Caco-2 (cell line): ENCODE measurements around the gene ADGRL3. TPM values are rescaled to one million over a fixed set of nuclear protein-coding genes. Genes with fewer than 3 reads are reported as not detected.

Source experiments
- BruUV-seq: library from RNA; stranded (reverse); fragments of 400-500 nt; replicated peaks from 2 replicates; lab custom pipeline; 2021; lab: Mats Ljungman, UMichigan
- CTCF ChIA-PET: fragments of 300-600 bp; sonication (Branson Sonifier 250); formaldehyde crosslinking; loops from one replicate; lab custom pipeline; 2022; ENCODE audit warnings: antibody characterized with exemption; lab: Charles Lee
- POLR2A ChIA-PET: fragments of 300-600 bp; sonication (Branson Sonifier 250); formaldehyde crosslinking; loops from one replicate; lab custom pipeline; 2022; ENCODE audit warnings: antibody characterized with exemption; lab: Charles Lee
- DNase-seq, 2 experiments: peaks; one replicate each; pipeline versions ENCODE4 v3.0.0 to v3.0.0-alpha.2; 2020 to 2022
- H3K27me3 ChIP-seq: replicated peaks from 2 replicates; pipeline ENCODE4 v1.6.0; 2011; ENCODE audit warnings: low read length; ENCODE audit not compliant: control insufficient read depth, insufficient read depth
- H3K36me3 ChIP-seq: 2 replicates; pipeline ENCODE4 v1.5.1; 2011; ENCODE audit warnings: low read length; ENCODE audit not compliant: control insufficient read depth, insufficient read depth
- H3K4me1 ChIP-seq: fragments of 250-450 bp; sonication (Bioruptor Pico); 2 replicates; pipeline ENCODE4 v1.5.1; 2020; ENCODE audit warnings: mild to moderate bottlenecking
- H3K4me3 ChIP-seq: 2 replicates; pipeline ENCODE4 v1.5.1; 2011; ENCODE audit warnings: low read depth, mild to moderate bottlenecking, control low read depth, low read length
- H3K9me3 ChIP-seq: fragments of 250-450 bp; sonication (Bioruptor Pico); 2 replicates; pipeline ENCODE4 v1.5.1; 2020; ENCODE audit warnings: mild to moderate bottlenecking, moderate library complexity
- H3K27ac Mint-ChIP-seq: one replicate; pipeline ENCODE4 v1.8.0; 2022; ENCODE audit warnings: mixed read lengths; ENCODE audit not compliant: unreplicated experiment
- H3K27me3 Mint-ChIP-seq: one replicate; pipeline ENCODE4 v1.8.0; 2022; ENCODE audit warnings: mixed read lengths; ENCODE audit not compliant: insufficient read depth, unreplicated experiment
- H3K36me3 Mint-ChIP-seq: one replicate; pipeline ENCODE4 v1.8.0; 2022; ENCODE audit warnings: mild to moderate bottlenecking, mixed read lengths; ENCODE audit not compliant: insufficient read depth, unreplicated experiment
- H3K4me1 Mint-ChIP-seq: one replicate; pipeline ENCODE4 v1.8.0; 2022; ENCODE audit warnings: low read depth, mixed read lengths; ENCODE audit not compliant: unreplicated experiment
- H3K4me3 Mint-ChIP-seq: one replicate; pipeline ENCODE4 v1.8.0; 2022; ENCODE audit warnings: mild to moderate bottlenecking, moderate library complexity, mixed read lengths; ENCODE audit not compliant: unreplicated experiment
- H3K9me3 Mint-ChIP-seq: one replicate; pipeline ENCODE4 v1.8.0; 2022; ENCODE audit warnings: mixed read lengths; ENCODE audit not compliant: unreplicated experiment
- CTCF ChIP-seq, 2 experiments: fragments of 200-600 bp in 1 of 2; IDR thresholded peaks; 1 replicate in 1 of 2; 2 replicates in 1 of 2; pipeline versions ENCODE4 v1.5.1 to v1.8.0; 2011 to 2022; ENCODE audit warnings: antibody characterized with exemption in 1 of 2, control low read depth in 1 of 2, inconsistent platforms in 1 of 2, low read depth in 1 of 2, low read length in 1 of 2, mild to moderate bottlenecking in 1 of 2, moderate library complexity in 1 of 2; ENCODE audit not compliant: insufficient read depth in 1 of 2, severe bottlenecking in 1 of 2, unreplicated experiment in 1 of 2
- intact Hi-C: fragments of 100-400 bp; cut with micrococcal nuclease; formaldehyde crosslinking; loops from one replicate; pipeline ENCODE4 v1.10.0; 2022; ENCODE audit not compliant: unreplicated experiment
- total RNA-seq: library from RNA; stranded (reverse); gene quantifications from 2 replicates; pipeline ENCODE4 v1.2.3, GENCODE V29; 2022

ADGRL3 gene
- total RNA-seq, 1 experiment from 2014 or later: 1.5 TPM

- Histone ChIP-seq H3K36me3 (no peaks in the 10 kb centered on the region), H3K9me3 (no peaks in the 10 kb centered on the region), H3K27me3 (no peaks in the 10 kb centered on the region), H3K4me3 (no peak overlapping the region), H3K4me1 (no peaks in the 10 kb centered on the region)
- intact Hi-C loops: no loop called here
- ChIA-PET POLR2A (no interaction called here), CTCF (no interaction called here)
- no peak for DNase-seq
- H3K27ac Mint-ChIP-seq: no peak overlapping the region
- no peaks in the 10 kb centered on the region for H3K9me3 Mint-ChIP-seq
- no peaks in the 10 kb centered on the region for H3K36me3 Mint-ChIP-seq
- no peaks in the 10 kb centered on the region for H3K27me3 Mint-ChIP-seq
- H3K4me3 Mint-ChIP-seq: no peak overlapping the region
- no peaks in the 10 kb centered on the region for H3K4me1 Mint-ChIP-seq
- TF ChIP-seq CTCF (IDR thresholded peaks at IDR 0.05; ENCODE audit: insufficient read depth in 1 of 2, low read depth in 1 of 2, low read length in 1 of 2, severe bottlenecking in 1 of 2, unreplicated experiment in 1 of 2): peak; percentile 8 to 24
- no TSS peak for BruUV-seq
These were observed 390.8 kb downstream of the ADGRL3 start for GRCh38 chr4:61590881-61591280.

- no peak overlapping the region for H3K4me3 ChIP-seq
- Mint-ChIP-seq H3K27ac (no peak overlapping the region), H3K4me1 (no peaks in the 10 kb centered on the region), H3K4me3 (no peak overlapping the region), H3K9me3 (no peaks in the 10 kb centered on the region), H3K27me3 (no peaks in the 10 kb centered on the region), H3K36me3 (no peaks in the 10 kb centered on the region)
- H3K9me3 ChIP-seq: no peaks in the 10 kb centered on the region
- ChIA-PET POLR2A (no interaction called here), CTCF (no interaction called here)
- H3K27me3 ChIP-seq: no peaks in the 10 kb centered on the region
- H3K4me1 ChIP-seq: no peaks in the 10 kb centered on the region
- no peak for TF ChIP-seq CTCF (IDR thresholded peaks at IDR 0.05; ENCODE audit: insufficient read depth in 1 of 2, low read depth in 1 of 2, low read length in 1 of 2, severe bottlenecking in 1 of 2, unreplicated experiment in 1 of 2)
- no peaks in the 10 kb centered on the region for H3K36me3 ChIP-seq
- BruUV-seq: no TSS peak
- no peak for DNase-seq
- intact Hi-C loops: loop anchor here (2.0 kb wide), 1 partner anchor 78 kb away; no protein-coding TSS in a partner anchor
These were observed 396.6 kb downstream of the ADGRL3 start for GRCh38 chr4:61596606-61597340.

GRCh38 chr4:61603086-61603485 lies 403.0 kb downstream of the ADGRL3 start:
- DNase-seq: no peak
- Histone ChIP-seq H3K4me1 (no peaks in the 10 kb centered on the region), H3K9me3 (no peaks in the 10 kb centered on the region), H3K36me3 (no peaks in the 10 kb centered on the region), H3K4me3 (no peak overlapping the region), H3K27me3 (no peaks in the 10 kb centered on the region)
- no TSS peak for BruUV-seq
- no peaks in the 10 kb centered on the region for H3K36me3 Mint-ChIP-seq
- ChIA-PET CTCF (no interaction called here), POLR2A (no interaction called here)
- no peaks in the 10 kb centered on the region for H3K27me3 Mint-ChIP-seq
- intact Hi-C loops: no loop called here
- H3K9me3 Mint-ChIP-seq: no peaks in the 10 kb centered on the region
- TF ChIP-seq CTCF (IDR thresholded peaks at IDR 0.05; ENCODE audit: insufficient read depth in 1 of 2, low read depth in 1 of 2, low read length in 1 of 2, severe bottlenecking in 1 of 2, unreplicated experiment in 1 of 2): no peak
- H3K27ac Mint-ChIP-seq: no peak overlapping the region
- no peak overlapping the region for H3K4me3 Mint-ChIP-seq
- no peaks in the 10 kb centered on the region for H3K4me1 Mint-ChIP-seq
